MM.1S (cell line): Measurements from ENCODE around the gene HOXB5.

Source experiments
- EZH2phosphoT487 ChIP-seq: fragments of 300-600 bp; sonication (generic); IDR thresholded peaks from 2 replicates; pipeline ENCODE4 v1.6.1; 2018; ENCODE audit warnings: antibody characterized with exemption, low read length
- TF ChIP-seq, protein P1 (sequence below): fragments of 300-600 bp; sonication (generic); IDR thresholded peaks from 2 replicates; pipeline ENCODE4 v1.5.1; 2016; ENCODE audit warnings: antibody characterized with exemption, low read length, mixed read lengths

- TF ChIP-seq, protein P1, sequence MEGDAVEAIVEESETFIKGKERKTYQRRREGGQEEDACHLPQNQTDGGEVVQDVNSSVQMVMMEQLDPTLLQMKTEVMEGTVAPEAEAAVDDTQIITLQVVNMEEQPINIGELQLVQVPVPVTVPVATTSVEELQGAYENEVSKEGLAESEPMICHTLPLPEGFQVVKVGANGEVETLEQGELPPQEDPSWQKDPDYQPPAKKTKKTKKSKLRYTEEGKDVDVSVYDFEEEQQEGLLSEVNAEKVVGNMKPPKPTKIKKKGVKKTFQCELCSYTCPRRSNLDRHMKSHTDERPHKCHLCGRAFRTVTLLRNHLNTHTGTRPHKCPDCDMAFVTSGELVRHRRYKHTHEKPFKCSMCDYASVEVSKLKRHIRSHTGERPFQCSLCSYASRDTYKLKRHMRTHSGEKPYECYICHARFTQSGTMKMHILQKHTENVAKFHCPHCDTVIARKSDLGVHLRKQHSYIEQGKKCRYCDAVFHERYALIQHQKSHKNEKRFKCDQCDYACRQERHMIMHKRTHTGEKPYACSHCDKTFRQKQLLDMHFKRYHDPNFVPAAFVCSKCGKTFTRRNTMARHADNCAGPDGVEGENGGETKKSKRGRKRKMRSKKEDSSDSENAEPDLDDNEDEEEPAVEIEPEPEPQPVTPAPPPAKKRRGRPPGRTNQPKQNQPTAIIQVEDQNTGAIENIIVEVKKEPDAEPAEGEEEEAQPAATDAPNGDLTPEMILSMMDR, result no peak
- no peak for TF ChIP-seq EZH2phosphoT487
Observed at GRCh38 chr17:48609759-48610281, 16.2 kb upstream of the HOXB5 start.
